GM18520 (cell line): ENCODE data around the gene CFAP221.
A peak's percentile ranks its signal among the peaks of the same experiment; 100 is the strongest.

Experiments used
- ATAC-seq: cut with Tn5 transposase; IDR thresholded peaks from one replicate; pipeline ENCODE4 v1.9.1; 2021; ENCODE audit not compliant: unreplicated experiment

The CFAP221 gene

DNA sequence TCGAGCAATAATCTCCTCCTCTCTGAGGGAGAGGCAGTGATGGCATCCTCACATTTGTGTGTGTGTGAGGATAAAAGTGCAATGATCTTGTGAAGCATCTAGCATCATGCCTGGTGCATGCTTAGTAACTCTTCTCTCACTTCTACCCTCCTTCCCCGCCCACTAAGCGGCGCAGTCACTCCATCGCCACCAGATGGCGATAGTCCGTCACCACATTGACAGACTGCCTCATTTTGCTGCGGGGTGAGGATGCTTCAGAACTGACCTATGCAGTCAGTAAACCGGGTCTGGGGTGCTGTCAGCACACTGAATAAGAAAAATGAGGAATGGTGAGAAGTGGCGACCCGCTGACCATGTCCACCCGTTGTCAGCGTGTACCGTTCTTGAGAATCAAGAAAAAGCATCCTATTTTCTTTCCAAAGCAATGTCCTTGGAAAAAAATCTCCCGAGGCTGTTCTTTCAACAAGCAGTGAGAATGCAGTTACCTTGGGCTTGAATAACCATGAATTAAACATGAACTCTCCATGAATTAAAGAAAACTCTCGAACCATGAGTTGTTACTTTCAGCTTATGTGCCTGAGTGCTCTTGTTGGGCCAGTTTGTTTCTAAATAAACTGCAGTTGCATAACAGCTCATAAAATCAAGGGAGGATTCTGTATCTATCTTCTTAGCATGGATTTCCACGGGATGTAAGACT, 97.5 kb downstream of the CFAP221 start:
- peak; percentile 91 for ATAC-seq

DNA sequence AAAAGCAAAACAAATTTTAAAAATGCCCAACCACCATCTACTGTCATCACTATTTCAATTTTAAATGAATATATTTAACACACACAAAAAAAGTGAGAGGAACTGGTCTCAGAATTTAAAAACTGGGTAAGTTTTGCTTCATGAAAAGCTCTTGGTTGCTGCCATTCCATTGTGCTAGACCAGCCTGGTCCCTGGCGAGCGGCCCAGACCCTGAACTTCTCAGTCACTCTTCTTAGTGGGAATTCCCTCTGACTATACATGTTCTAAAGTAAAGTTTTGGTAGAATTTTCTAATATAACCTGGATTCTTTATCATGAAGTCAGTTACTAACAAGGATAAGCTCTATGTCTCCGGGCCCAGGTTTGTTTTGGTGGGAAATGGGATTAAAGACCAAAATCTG, 99.9 kb downstream of the CFAP221 start:
- ATAC-seq, result no peak

DNA sequence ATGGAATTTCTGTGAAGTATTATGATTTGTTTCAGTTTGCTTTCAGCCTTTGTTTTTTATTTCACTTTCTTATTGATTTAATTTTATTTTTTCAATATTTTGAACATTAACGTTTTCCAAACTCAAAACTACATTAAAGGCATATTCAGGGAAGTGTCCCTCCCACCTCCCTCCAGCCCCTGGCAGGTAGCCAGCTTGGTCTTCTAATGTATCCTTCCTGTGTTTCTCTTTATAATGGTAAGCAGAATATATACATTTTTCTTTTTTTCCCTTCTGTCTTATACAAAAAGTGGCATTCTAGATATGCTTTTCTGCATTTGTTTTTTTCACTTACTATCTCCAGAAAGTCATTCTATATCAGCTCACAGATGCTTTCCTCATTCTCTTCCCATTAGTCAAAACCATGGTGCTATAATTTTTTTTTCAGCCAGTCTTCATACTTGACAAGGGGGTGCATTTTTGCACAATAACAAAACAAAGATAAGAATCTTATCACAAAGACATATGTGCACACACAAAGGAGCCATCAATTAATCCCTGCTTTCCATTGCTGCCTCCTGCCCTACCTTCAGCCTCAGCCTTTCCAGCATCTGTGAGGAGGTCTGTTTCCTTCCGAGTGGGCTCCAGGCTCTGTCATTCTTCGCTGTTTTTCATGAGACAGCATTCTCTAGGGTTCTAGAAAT, 101.1 kb downstream of the CFAP221 start:
- no peak for ATAC-seq

DNA sequence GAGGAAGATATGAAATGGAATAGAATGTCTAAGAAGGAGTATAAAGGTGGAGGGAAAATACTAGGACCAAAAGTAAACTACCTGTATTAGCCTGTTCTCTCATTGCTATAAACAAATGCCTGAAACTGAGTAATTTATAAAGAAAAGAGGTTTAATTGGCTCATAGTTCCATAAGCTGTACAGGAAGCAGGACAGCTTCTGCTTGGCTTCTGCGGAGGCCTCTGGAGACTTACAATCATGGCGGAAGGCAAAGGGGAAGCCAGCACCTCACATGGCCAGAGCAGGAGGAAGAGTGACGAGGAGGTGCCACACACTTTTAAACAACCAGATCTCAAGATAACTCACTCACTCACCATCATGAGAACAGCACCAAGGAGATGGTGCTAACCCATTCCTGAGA, 101.9 kb downstream of the CFAP221 start:
- ATAC-seq, result no peak

DNA sequence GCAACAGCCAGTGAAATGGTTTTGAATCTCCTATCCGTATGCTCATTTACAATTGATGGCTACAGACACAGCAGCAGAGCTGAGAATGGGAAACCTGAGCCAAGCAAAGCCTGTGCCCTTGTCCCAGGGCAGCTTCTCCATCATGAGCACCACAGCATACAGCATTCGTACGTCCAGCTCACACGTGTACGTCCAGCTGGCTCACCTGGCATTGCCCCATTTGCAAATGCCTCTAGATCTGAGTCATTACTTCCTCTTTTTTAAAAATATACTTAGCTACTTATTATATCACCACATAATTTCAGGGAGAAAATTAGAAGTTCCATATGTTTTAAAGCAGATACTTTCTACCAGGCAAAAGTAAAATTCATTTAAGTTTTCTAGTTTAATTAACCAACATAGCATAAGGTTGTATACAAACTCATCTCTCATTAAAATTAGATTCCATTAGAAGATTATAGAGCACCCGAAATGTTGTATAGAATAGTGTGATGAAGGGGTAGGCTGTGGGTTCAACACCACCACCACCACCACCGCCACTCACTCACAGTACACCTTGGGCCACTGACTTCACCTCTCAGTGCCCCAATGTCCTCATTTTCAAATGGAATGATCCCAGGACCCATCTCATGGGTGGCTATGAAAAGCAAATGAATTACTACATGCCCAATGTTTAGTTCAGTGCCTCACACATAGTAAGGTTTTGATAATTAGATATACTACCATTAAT, 103.4 kb downstream of the CFAP221 start:
- peak; percentile 85 for ATAC-seq

DNA sequence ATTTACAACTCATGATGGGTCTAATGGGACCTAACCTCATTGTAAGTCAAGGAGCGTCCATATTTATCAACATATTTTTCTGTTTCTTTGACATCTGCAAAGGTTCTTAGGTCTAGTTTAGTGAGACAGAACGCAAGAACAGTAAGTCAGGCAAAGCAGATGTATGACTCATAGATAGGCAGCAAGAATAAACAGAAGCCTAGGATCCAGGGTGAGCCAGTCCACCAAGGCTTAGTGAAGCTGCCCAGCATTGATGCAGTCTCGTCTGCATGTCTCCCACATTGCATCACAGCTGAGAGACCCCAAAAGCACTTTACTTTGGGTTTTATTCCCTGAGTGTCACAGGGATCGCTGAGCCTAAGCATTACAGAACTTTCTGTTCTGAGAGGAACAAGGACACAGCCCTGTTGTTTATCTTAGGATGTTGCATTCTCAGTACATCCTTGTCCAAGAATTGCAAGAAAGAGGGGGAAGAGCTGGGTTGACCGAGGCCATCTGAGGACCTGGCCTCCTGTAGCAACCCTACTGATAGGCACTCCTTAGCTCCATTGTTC, 105.2 kb downstream of the CFAP221 start:
- ATAC-seq, result no peak

DNA sequence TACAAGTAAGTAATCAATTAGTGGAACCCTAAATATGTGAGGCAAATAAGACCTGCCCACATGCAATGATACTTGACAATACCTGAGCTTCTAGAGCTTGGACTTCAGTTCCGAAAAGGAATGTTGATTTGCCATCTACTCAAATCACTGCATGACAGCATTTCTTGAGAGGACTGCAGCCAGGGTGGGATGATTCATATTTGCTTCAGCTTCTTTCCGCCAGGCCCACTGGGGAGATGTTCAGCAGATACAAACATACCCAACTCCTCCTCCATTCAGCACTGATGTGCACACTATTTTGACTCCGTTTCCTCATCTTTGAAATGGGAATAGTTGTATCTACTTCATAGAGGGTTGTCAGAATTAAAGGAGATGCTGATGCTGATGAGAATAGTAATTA, 106.0 kb downstream of the CFAP221 start:
- ATAC-seq, result no peak

DNA sequence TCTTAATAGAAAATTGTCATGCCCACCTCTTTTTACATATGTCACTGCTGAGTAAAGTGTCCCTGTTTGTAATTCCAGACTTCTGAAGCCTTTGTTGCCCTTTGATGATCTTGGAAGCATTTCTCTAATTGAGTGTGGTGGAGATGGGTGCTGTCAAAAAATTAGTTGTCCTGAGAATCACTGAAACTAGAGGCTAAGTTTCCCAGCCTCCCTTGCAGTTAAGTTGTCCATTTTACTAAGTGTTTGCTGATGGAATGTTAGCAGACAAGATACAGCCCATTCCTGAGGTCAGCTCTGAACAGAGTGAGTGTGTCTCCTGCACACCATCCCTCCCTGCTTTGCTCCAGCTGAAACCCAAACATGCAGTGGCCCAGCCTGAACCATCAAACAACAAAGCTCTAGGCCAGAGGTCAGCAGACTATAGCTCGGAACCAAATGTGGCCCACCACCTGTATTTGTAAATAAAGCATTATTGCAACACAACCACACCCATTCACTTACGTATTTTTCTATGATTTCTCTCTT, 106.7 kb downstream of the CFAP221 start:
- no peak for ATAC-seq

DNA sequence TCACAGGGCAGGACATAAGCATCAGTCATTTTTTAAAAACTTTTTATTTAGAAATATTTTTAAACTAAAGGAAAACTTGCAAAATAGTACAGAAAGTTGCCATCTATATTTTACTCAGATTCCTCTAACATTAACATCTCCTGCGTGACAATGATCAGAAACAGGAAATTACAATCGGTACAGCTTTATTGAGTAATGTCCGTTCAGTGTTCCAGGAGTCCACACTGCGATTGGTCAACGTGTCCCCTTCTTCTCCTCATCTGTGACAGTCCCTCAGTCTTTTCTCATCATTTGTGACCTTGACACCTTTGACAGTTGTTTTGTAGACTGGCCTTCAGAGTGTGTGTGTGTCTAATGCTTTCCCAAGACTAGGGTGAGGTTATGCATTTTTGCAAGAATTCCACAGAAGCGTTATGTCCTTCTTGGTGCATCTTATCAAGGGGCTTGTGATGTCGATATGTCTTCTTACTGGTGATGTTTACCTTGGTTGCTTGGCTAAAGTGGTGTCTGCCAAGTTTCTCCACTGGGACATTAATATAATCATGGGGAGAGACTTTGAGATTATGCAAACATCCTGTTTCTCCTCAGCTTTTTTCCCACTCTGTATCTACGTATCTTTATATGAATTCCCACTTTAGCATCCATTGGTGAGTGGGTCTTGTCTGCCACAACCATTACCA, 113.4 kb downstream of the CFAP221 start:
- ATAC-seq, result no peak

DNA sequence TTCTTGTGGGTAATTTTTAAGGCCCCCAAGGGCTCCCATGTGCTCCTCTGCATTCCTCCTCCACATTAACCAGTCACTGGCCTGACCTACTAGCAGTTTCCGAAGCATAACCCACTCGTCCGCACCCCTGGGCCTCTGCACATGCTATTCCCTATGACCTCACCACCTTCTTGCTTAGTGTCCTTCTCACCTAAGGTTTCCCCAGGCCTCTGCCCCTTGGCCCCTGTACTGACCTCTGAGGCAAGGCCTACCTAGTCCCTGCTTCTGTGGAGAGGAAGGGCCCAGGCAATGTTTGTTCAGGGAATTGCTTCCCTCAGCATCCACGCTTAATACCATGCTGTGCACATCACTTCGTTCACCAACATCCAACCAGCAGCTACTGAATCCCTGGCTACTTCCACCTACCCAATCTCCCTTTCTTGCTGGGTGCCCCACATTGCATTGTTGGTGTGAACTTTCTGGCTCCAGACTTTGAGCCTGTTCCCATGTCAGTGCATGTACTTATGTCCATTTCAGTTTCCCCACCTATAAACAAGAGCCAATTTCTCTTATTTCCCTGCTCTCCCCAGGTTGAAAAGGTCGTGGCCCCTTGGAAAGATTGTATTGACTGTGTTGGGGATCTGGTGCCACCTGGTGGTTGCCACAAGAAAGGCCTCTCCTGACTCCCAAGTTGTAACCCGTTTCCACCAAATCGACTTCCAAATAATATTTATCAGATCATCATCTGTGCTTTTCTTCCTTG, 115.5 kb downstream of the CFAP221 start:
- no peak for ATAC-seq

DNA sequence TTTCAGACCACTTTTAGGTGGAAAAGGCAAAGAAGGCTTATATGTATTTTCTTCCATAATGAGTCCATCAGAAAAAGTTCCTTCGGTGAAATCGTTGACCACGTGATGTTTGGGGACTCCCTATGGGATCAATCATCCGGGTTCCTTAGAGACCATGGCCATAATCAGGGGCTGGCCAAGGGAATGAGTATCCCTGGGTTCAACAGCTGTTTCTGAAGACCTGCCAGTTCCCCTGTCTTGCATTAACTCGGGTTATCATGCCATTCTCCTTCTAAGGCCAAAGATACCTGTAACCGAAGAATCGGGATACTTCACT, 116.1 kb downstream of the CFAP221 start:
- ATAC-seq, result no peak

DNA sequence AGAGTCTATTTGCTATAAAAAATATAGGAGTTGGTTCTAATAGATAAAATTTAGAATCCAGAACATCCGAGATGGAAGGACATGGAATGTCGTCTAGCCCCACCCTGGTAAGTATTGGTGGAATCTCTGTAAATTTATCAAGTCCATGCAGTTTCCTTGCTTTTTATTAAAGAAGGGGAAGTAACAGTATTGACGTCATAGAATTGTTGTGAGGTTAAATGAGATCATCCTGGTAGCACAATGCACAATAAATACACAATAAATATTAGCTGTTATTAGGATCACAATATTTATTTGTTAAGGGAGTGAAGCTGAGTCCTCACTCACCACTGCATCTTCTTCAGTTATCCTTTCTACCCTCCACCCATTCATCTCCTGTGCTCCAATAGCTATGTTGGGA, 118.0 kb downstream of the CFAP221 start:
- ATAC-seq, result no peak

DNA sequence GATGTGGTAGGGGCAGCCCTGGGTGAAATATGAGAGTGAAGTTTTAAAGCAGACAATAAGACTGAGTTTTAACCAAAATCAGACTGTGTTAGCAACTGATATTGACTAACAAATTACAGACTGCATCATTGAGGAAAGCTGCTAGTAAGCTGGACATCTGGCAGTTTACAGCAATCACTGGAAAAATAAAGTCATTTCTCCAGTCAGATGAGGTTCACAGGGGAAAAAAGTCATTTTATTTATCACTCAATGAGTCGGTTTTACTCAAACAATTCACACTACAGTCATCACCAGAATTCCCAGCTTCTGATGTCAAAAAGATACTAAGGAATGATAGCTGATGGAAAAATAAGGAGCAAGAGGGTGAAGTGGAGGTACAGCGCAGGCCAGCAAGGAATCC, 124.3 kb downstream of the CFAP221 start:
- ATAC-seq, result no peak

DNA sequence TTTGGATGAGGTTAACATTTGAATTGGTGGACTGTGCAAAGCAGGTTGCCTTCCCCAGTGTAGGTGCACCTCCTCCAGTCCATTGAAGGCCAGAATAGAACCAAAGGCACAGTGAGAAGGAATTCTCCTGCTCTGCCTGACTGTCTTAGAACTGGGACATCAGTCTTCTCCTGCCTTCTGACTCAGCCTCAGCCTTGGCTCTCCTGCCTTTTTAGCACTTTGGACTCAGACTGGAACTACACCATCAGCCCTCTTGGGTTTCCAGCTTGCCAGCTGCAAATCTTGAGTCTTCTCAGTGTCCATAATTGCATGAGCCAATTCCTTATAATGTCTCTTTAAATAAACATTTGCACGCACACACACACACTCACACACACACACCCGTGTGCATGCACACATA, 126.8 kb downstream of the CFAP221 start:
- no peak for ATAC-seq

DNA sequence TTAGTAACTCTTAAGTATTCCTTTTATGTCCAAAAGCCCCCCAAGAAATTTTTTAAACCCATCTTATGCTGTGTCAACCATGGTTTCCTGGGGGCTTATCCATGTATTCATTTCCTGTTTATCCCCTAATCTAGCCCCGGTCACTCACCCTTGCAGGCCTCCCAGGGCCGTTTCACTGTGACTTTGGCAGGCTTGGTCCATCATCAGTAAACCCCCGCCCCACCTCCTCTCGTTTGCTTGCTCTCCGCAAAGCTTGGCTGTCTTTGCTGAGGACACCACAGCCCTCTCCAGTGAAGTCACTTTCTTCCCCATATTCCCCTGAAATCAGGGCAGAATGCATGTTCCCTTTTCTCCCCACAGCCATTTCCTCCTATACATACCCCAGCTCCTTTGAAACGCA, 127.5 kb downstream of the CFAP221 start:
- ATAC-seq, result no peak

DNA sequence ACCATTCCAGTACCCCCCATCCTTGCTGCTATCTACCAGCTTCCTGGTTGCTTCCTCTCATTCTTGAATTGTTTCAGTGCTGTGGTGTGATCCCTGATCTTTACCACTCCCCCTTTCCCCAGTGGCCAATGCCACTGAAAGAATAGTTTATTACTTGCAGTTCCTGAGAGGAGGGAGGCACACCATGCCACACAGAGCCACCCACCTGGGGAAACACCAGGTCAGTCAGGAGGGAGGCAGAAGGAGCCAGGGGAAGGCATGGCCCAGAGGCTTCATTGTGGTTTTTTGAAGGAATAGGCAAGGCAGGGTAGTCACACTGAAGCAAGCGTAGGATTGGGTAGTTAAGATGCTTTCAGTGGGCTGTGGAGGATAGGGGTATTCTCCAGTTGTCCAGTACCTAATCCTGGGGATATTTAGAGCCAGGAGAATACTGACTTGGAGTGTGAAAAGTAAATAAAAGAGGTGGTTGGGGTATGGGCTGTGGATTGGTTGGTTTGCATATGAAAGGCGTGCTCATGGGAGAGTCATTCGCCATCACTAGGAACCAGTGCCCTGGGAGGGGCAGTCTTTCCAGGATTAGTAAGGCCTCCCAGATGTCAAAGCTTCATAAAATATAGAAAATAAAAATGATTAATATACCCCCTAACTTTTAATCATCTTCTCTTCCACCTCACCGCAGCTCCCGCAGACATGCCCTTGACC, 128.1 kb downstream of the CFAP221 start:
- ATAC-seq, result no peak

DNA sequence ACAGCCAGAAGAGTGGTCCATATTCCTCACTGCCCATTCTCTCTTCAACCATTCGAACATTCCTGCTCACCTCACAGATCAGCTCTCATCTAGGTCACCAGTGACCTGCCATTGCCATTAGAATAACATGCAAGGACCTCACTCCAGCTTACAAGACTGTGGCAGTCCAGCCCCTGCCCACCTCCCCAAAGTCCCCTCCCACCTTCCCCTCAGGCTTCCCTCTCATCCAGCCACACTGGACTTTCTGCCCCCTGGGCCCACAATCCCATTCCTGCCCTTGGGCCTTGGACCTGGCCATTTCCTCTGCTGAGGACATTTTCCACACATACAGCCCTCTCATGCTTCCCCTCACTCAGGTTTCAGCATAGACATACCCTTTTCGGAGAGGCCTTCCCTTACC, 129.5 kb downstream of the CFAP221 start:
- no peak for ATAC-seq

DNA sequence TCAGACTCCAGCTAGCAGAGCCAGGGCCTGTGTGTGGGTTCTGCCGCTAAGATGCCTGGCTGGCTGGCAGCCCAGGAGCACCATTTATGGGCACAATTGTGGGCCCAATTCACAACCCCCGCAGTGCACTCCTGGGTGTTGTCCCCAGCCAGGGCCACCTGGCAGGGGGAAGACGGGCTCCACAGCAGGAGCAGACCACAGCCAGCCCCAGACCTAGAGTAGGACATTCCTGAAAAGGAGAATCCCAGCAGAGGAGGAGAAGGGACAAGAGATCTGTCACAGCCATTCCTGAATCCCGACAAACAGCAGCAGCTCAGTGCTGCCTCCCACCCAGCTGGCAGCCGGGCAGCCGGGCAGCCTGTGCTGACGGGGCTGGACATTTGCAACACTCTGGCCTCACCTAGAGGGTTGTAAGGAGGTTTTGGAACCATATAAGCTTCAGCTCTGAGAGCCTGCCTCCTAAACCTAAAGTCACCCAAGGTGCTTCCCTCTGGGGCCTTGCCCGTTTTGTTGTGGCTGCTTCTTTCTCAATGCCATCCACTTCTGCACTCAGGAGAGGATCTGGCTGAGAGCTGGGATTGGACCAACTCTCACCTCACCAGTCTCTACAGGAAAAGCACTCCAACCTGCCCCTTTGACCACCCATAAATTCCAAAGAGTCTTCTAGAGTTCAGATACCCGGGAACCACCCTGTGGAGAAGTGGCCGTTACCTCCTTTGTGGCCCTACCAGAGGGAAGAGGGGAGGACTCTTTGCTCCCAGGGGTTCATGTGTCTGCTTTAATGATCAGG, 130.7 kb downstream of the CFAP221 start:
- no peak for ATAC-seq

DNA sequence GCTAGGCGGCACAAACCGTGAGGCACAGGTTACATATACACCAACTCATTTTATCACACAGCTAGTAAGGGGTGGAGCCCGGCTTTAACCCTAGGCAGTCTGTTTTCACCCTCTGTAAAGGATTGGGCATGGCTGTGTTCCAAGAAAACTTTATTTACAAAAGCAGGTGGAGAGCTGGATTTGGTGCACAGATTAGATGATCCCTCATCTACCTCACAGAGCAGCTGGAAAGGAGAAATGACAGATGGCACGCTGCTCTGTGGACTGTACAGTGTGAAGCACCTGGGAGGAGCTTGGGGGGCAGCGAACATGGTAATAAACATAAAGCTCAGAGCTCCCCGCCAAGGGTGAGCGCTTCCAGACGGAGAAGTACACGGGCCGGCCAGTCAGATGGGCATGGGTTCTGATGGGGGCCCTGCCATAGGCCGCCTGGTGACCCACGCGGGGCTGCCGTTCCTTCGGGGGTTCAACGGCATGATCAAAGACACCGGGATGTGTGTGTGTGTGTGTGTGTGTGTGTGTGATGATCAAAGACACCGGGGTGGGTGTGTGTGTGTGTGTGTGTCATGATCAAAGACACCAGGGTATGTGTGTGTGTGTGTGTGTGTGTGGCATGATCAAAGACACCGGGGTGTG, 133.9 kb downstream of the CFAP221 start:
- no peak for ATAC-seq
